Measurements from ENCODE around the gene BAZ2B. TPM values are rescaled to one million over a fixed set of nuclear protein-coding genes. Genes with fewer than 3 reads are reported as not detected.

Gene BAZ2B
- total RNA-seq, 1 experiment from 2014 or later: 47.6 TPM

- no peaks in the 10 kb centered on the region for H3K36me3 ChIP-seq (ENCODE audit: insufficient read depth, low read length, poor library complexity, severe bottlenecking)
- intact Hi-C loops (cut with micrococcal nuclease; ENCODE audit: unreplicated experiment): loop anchor here (10.0 kb wide), 1 partner anchor 333 kb away; the partner anchor contains the start of gene WDSUB1
- no peak for TF ChIP-seq CTCF (conservative IDR thresholded peaks at IDR 0.05; ENCODE audit: low read depth, low read length)
- no peak for TF ChIP-seq EZH2 (IDR thresholded peaks at IDR 0.05; ENCODE audit: borderline replicate concordance, low read depth, low read length, poor library complexity, severe bottlenecking)
- CTCF ChIA-PET: no interaction called here
- BruUV-seq (replicated peaks): no TSS peak
- peak; percentile 47 for DNase-seq (ENCODE audit: low spot score)
- no peaks in the 10 kb centered on the region for H3K9me3 ChIP-seq (ENCODE audit: low read depth, low read length, poor library complexity, severe bottlenecking)
- POLR2A ChIA-PET (ENCODE audit: low non-redundant PET): interaction anchor here (0.6 kb wide), 1 partner anchor 751 kb away, joined by 4 read pairs; no protein-coding TSS in a partner anchor
- no peak overlapping the region for H3K27ac ChIP-seq (ENCODE audit: low read depth, low read length, poor library complexity, severe bottlenecking)
- H3K27me3 ChIP-seq (replicated peaks; ENCODE audit: insufficient read depth, low read depth, low read length, poor library complexity): no peaks in the 10 kb centered on the region
- H3K4me1 ChIP-seq (ENCODE audit: insufficient read depth, low read length, poor library complexity, severe bottlenecking): peaks cover 27% of the 10 kb centered on the region
- peak overlapping the region; percentile 83 for H3K4me3 ChIP-seq (ENCODE audit: low read depth, low read length, poor library complexity, severe bottlenecking)
Observed at GRCh38 chr2:159617646-159618045, 1.3 kb upstream of the BAZ2B start.

- Histone ChIP-seq H3K27ac (ENCODE audit: low read depth, low read length, poor library complexity, severe bottlenecking) (peak overlapping the region; percentile 100), H3K4me1 (ENCODE audit: insufficient read depth, low read length, poor library complexity, severe bottlenecking) (peaks cover 33% of the 10 kb centered on the region), H3K9me3 (ENCODE audit: low read depth, low read length, poor library complexity, severe bottlenecking) (no peaks in the 10 kb centered on the region), H3K27me3 (replicated peaks; ENCODE audit: insufficient read depth, low read depth, low read length, poor library complexity) (no peaks in the 10 kb centered on the region), H3K4me3 (ENCODE audit: low read depth, low read length, poor library complexity, severe bottlenecking) (peak overlapping the region; percentile 83), H3K36me3 (ENCODE audit: insufficient read depth, low read length, poor library complexity, severe bottlenecking) (no peaks in the 10 kb centered on the region)
- TF ChIP-seq CTCF (conservative IDR thresholded peaks at IDR 0.05; ENCODE audit: low read depth, low read length) (no peak), EZH2 (IDR thresholded peaks at IDR 0.05; ENCODE audit: borderline replicate concordance, low read depth, low read length, poor library complexity, severe bottlenecking) (no peak)
- POLR2A ChIA-PET (ENCODE audit: low non-redundant PET): no interaction called here
- intact Hi-C loops (cut with micrococcal nuclease; ENCODE audit: unreplicated experiment): loop anchor here (10.0 kb wide), 1 partner anchor 332 kb away; the partner anchor contains the start of gene WDSUB1
- no TSS peak for BruUV-seq (replicated peaks)
- CTCF ChIA-PET: no interaction called here
- no peak for DNase-seq (ENCODE audit: low spot score)
Observed at GRCh38 chr2:159617100-159617499, 752 bp upstream of the BAZ2B start.

- CTCF ChIA-PET: interaction anchor here (0.6 kb wide), 2 partner anchors 62 to 139 kb away, joined by 5 to 6 read pairs; no protein-coding TSS in a partner anchor
- Histone ChIP-seq H3K27ac (ENCODE audit: low read depth, low read length, poor library complexity, severe bottlenecking) (peak overlapping the region; percentile 100), H3K9me3 (ENCODE audit: low read depth, low read length, poor library complexity, severe bottlenecking) (no peaks in the 10 kb centered on the region), H3K36me3 (ENCODE audit: insufficient read depth, low read length, poor library complexity, severe bottlenecking) (no peaks in the 10 kb centered on the region), H3K4me3 (ENCODE audit: low read depth, low read length, poor library complexity, severe bottlenecking) (peak overlapping the region; percentile 83), H3K27me3 (replicated peaks; ENCODE audit: insufficient read depth, low read depth, low read length, poor library complexity) (no peaks in the 10 kb centered on the region), H3K4me1 (ENCODE audit: insufficient read depth, low read length, poor library complexity, severe bottlenecking) (peaks cover 47% of the 10 kb centered on the region)
- TSS peak; percentile 78 for BruUV-seq (replicated peaks)
- no peak for TF ChIP-seq EZH2 (IDR thresholded peaks at IDR 0.05; ENCODE audit: borderline replicate concordance, low read depth, low read length, poor library complexity, severe bottlenecking)
- no peak for TF ChIP-seq CTCF (conservative IDR thresholded peaks at IDR 0.05; ENCODE audit: low read depth, low read length)
- intact Hi-C loops (cut with micrococcal nuclease; ENCODE audit: unreplicated experiment): loop anchor here (2.0 to 10.0 kb wide), 2 partner anchors 97 to 331 kb away; partner anchors contain the start of genes MARCHF7 and WDSUB1
- peak; percentile 95 for DNase-seq (ENCODE audit: low spot score)
- POLR2A ChIA-PET (ENCODE audit: low non-redundant PET): interaction anchor here (0.6 to 0.7 kb wide), 4 partner anchors 54 to 475 kb away, joined by 3 to 9 read pairs (median 3); no protein-coding TSS in a partner anchor
Observed at GRCh38 chr2:159615367-159616285, 722 bp downstream of the BAZ2B start.
